Smooth muscle cell (in vitro differentiated cells): ENCODE data around the gene PCNA. TPM values are rescaled to one million over a fixed set of nuclear protein-coding genes. Genes with fewer than 3 reads are reported as not detected.
"Not testable (repeated sequence)": the region's sequence is repeated elsewhere in the genome, so short reads cannot be mapped to it uniquely, and the experiment has no call there.

Experiments
- DNase-seq: peaks from one replicate; lab custom pipeline; 2025; ENCODE audit not compliant: unreplicated experiment; lab: John Stamatoyannopoulos, UW
- H2AFZ ChIP-seq: fragments of 200-600 bp; sonication (generic); 2 replicates; pipeline ENCODE4 v1.6.0; 2016; ENCODE audit warnings: antibody characterized with exemption, low read depth, mild to moderate bottlenecking
- H3F3A ChIP-seq: fragments of 200-600 bp; sonication (generic); 2 replicates; pipeline ENCODE4 v1.6.0; 2017; ENCODE audit warnings: antibody characterized with exemption, low read depth
- H3K27ac ChIP-seq: fragments of 200-600 bp; sonication (generic); 2 replicates; pipeline ENCODE4 v1.5.1; 2016; ENCODE audit warnings: low read depth, mild to moderate bottlenecking
- H3K27me3 ChIP-seq: fragments of 200-600 bp; sonication (generic); 2 replicates; pipeline ENCODE4 v1.6.1; 2016; ENCODE audit warnings: low read depth, mild to moderate bottlenecking
- H3K36me3 ChIP-seq: fragments of 200-600 bp; sonication (generic); 2 replicates; pipeline ENCODE4 v1.5.1; 2016; ENCODE audit warnings: low read depth
- H3K4me1 ChIP-seq: fragments of 200-600 bp; sonication (generic); 2 replicates; pipeline ENCODE4 v1.5.1; 2016; ENCODE audit warnings: low read depth
- H3K4me2 ChIP-seq: fragments of 200-600 bp; sonication (generic); 2 replicates; pipeline ENCODE4 v1.6.0; 2016; ENCODE audit warnings: mild to moderate bottlenecking
- H3K4me3 ChIP-seq: fragments of 200-600 bp; sonication (generic); 2 replicates; pipeline ENCODE4 v1.5.1; 2016; ENCODE audit warnings: mild to moderate bottlenecking
- H3K79me2 ChIP-seq: fragments of 200-600 bp; sonication (generic); 2 replicates; pipeline ENCODE4 v1.6.0; 2016; ENCODE audit warnings: low read depth, mild to moderate bottlenecking
- H3K9ac ChIP-seq: fragments of 200-600 bp; sonication (generic); 2 replicates; pipeline ENCODE4 v1.6.0; 2016; ENCODE audit warnings: low read depth
- H3K9me3 ChIP-seq: fragments of 200-600 bp; sonication (generic); replicated peaks from 2 replicates; pipeline ENCODE4 v1.5.1; 2016; ENCODE audit warnings: low read depth
- H4K20me1 ChIP-seq: fragments of 200-600 bp; sonication (generic); 2 replicates; pipeline ENCODE4 v1.6.0; 2016; ENCODE audit warnings: low read depth
- WGBS: methylation state at CpG from one replicate; pipeline ENCODE4 v1.1.7; 2016; ENCODE audit warnings: low lambda C conversion rate; 5-methylcytosine and 5-hydroxymethylcytosine counted together
- polyA plus RNA-seq: library from polyadenylated mRNA; unstranded; fragments of >200 nt; fragmentation: Nextera tagmentation; extraction: Ambion mirVana; gene quantifications from 2 replicates; pipeline ENCODE4 v1.2.1, GENCODE V29; 2016
- total RNA-seq: library from RNA; depleted of rRNA; stranded (reverse); fragments of >200 nt; gene quantifications from 2 replicates; pipeline ENCODE4 v1.2.3, GENCODE V29; 2014
- TF ChIP-seq, protein P1 (sequence below): fragments of 200-600 bp; sonication (generic); IDR thresholded peaks from 2 replicates; pipeline ENCODE4 v1.5.1; 2017; ENCODE audit warnings: borderline replicate concordance, mild to moderate bottlenecking, antibody characterized with exemption; ENCODE audit not compliant: insufficient read depth, poor library complexity, severe bottlenecking

Gene PCNA
- total and polyA plus RNA-seq, 2 experiments from 2014 or later = 78.7 to 178 TPM

- Histone ChIP-seq H3K79me2 (no peaks in the 10 kb centered on the region), H3K27ac (no peak overlapping the region), H3K4me2 (no peak overlapping the region), H3K4me3 (no peak overlapping the region), H3K27me3 (no peaks in the 10 kb centered on the region), H4K20me1 (no peaks in the 10 kb centered on the region), H2AFZ (no peak overlapping the region), H3K9me3 (no peaks in the 10 kb centered on the region), H3K36me3 (no peaks in the 10 kb centered on the region), H3K4me1 (no peaks in the 10 kb centered on the region), H3K9ac (no peak overlapping the region), H3F3A (no peaks in the 10 kb centered on the region)
- no peak for DNase-seq
- TF ChIP-seq, protein P1, sequence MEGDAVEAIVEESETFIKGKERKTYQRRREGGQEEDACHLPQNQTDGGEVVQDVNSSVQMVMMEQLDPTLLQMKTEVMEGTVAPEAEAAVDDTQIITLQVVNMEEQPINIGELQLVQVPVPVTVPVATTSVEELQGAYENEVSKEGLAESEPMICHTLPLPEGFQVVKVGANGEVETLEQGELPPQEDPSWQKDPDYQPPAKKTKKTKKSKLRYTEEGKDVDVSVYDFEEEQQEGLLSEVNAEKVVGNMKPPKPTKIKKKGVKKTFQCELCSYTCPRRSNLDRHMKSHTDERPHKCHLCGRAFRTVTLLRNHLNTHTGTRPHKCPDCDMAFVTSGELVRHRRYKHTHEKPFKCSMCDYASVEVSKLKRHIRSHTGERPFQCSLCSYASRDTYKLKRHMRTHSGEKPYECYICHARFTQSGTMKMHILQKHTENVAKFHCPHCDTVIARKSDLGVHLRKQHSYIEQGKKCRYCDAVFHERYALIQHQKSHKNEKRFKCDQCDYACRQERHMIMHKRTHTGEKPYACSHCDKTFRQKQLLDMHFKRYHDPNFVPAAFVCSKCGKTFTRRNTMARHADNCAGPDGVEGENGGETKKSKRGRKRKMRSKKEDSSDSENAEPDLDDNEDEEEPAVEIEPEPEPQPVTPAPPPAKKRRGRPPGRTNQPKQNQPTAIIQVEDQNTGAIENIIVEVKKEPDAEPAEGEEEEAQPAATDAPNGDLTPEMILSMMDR = no peak
- 97% methylated on average over 4 of the region's 4 CpGs for WGBS
Measured at GRCh38 chr20:5085380-5085779, 34.4 kb downstream of the PCNA start.

DNA sequence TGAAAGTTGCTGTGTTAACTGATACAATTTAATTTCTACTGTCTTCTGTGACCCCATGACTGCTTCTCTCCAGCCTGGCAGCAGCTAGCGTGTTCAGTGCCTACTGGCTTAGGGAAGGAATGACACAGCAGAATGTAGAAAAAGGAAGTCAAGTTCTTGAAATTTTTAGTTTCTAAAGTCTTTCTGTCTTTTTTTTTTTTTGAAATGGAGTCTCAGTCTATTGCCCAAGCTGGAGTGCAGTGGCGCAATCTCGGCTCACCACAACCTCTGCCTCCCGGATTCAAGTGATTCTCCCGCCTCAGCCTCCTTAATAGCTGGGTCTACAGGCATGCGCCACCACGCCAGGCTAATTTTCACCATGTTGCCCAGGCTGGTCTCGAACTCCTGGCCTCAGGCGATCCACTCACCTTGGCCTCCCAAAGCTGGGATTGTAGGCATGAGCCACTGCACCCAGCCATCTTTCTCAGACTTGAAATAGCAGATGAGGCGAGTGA, 39.3 kb downstream of the PCNA start:
- no peak overlapping the region for H3K9ac ChIP-seq
- DNase-seq = no peak
- 86% methylated on average over 10 of the region's 10 CpGs for whole genome bisulfite sequencing
- H4K20me1 ChIP-seq = no peaks in the 10 kb centered on the region
- H2AFZ ChIP-seq = no peak overlapping the region
- no peak overlapping the region for H3K27ac ChIP-seq
- no peak overlapping the region for H3K4me2 ChIP-seq
- TF ChIP-seq, protein P1 = no peak
- H3K79me2 ChIP-seq = no peaks in the 10 kb centered on the region
- no peaks in the 10 kb centered on the region for H3K27me3 ChIP-seq
- no peaks in the 10 kb centered on the region for H3K36me3 ChIP-seq
- H3K9me3 ChIP-seq = no peaks in the 10 kb centered on the region
- no peaks in the 10 kb centered on the region for H3K4me1 ChIP-seq
- no peak overlapping the region for H3K4me3 ChIP-seq
- no peaks in the 10 kb centered on the region for H3F3A ChIP-seq

GRCh38 chr20:5078399-5078958, 41.3 kb downstream of the PCNA start:
- Histone ChIP-seq H3K9me3 (no peaks in the 10 kb centered on the region), H4K20me1 (no peaks in the 10 kb centered on the region), H3K27ac (no peak overlapping the region), H2AFZ (no peak overlapping the region), H3K4me3 (no peak overlapping the region), H3F3A (no peaks in the 10 kb centered on the region), H3K36me3 (no peaks in the 10 kb centered on the region), H3K9ac (no peak overlapping the region), H3K4me1 (no peaks in the 10 kb centered on the region), H3K79me2 (no peaks in the 10 kb centered on the region), H3K4me2 (no peak overlapping the region), H3K27me3 (no peaks in the 10 kb centered on the region)
- no peak for DNase-seq
- WGBS = 96% methylated on average over 11 of the region's 11 CpGs
- TF ChIP-seq, protein P1 = no peak

DNA sequence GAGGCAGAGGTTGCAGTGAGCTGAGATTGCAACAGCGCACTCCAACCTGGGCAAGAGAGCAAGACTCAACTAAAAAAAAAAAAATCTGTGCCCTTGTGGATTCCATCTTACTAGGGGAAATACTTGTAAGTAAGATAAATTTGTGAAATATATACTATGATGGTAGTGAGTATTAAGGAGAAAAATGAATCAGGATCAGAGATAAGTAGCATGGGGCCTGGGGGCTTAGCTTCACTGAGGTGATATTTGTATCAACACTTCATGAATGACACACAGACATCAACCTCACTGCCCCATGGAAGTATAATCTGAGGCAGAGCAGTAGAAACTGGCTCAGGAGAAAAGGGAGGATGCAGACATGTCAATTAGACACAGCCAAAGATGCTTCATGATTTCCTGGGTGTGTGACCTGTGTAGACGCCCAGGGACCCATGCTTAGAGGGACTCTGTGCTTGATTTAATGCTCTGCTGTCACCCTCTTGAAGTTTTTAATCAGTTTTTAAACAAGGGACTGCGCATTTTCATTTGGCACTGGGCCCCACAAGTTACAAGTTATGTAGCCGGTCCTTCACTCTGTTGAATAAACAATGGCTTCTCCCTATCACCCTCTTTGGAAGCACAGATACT, 41.9 kb downstream of the PCNA start:
- 85% methylated on average over 4 of the region's 4 CpGs for WGBS
- H3K27me3 ChIP-seq = no peaks in the 10 kb centered on the region
- H3K9ac ChIP-seq = no peak overlapping the region
- H3K79me2 ChIP-seq = no peaks in the 10 kb centered on the region
- H3K4me1 ChIP-seq = no peaks in the 10 kb centered on the region
- no peaks in the 10 kb centered on the region for H3K36me3 ChIP-seq
- H3F3A ChIP-seq = no peaks in the 10 kb centered on the region
- no peak overlapping the region for H3K4me3 ChIP-seq
- H3K4me2 ChIP-seq = no peak overlapping the region
- TF ChIP-seq, protein P1 = no peak
- no peak for DNase-seq
- H3K9me3 ChIP-seq = no peaks in the 10 kb centered on the region
- no peak overlapping the region for H2AFZ ChIP-seq
- H4K20me1 ChIP-seq = no peaks in the 10 kb centered on the region
- H3K27ac ChIP-seq = no peak overlapping the region

DNA sequence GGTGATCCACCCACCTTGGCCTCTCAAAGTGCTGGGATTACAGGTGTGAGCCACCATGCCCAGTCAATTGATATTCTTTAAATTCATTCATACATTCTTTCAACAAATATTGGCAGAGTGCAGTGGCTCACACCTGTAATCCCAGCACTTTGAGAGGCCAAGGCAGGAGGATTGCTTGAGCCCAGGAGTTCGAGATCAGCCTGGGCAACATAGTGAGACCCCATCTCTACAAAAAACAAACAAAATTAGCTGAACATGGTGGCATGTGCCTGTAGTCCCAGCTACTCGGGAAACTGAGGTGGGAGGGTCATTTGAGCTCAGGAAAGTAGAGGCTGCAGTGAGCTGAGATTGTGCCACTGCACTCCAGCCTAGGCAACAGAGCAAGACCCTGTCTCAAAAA, 42.8 kb downstream of the PCNA start:
- not testable (repeated sequence) for H3K27me3 ChIP-seq, H3K4me1 ChIP-seq, H3K36me3 ChIP-seq, H4K20me1 ChIP-seq, H3K4me2 ChIP-seq, H2AFZ ChIP-seq, H3K79me2 ChIP-seq, DNase-seq, H3K27ac ChIP-seq, H3F3A ChIP-seq, H3K4me3 ChIP-seq, H3K9me3 ChIP-seq, H3K9ac ChIP-seq
- 93% methylated on average over 2 of the region's 2 CpGs for WGBS
